A172 (cell line): ENCODE data around the gene FAM229A. TPM values are rescaled to one million over a fixed set of nuclear protein-coding genes. Genes with fewer than 3 reads are reported as not detected.
"Not testable (repeated sequence)": the region's sequence is repeated elsewhere in the genome, so short reads cannot be mapped to it uniquely, and the experiment has no call there.

Experiments
- DNase-seq: peaks from one replicate; pipeline ENCODE4 v3.0.0-alpha.2; 2015; ENCODE audit warnings: low spot score
- total RNA-seq: library from RNA; depleted of rRNA; stranded (reverse); fragments of >200 nt; shearing (Covaris generic); gene quantifications from 2 replicates; pipeline ENCODE4 v1.2.3, GENCODE V29; 2014

The FAM229A gene
- total RNA-seq, 1 experiment from 2014 or later = 0.45 TPM

GRCh38 chr1:32377541-32378220 lies 15.4 kb upstream of the FAM229A start:
- no peak for DNase-seq

GRCh38 chr1:32376199-32376598 lies 13.9 kb upstream of the FAM229A start:
- DNase-seq = no peak

- no peak for DNase-seq
These were observed 11.8 kb upstream of the FAM229A start for GRCh38 chr1:32373996-32374592.

- no peak for DNase-seq
These were observed 10.0 kb upstream of the FAM229A start for GRCh38 chr1:32372149-32372756.

GRCh38 chr1:32367912-32368635 lies 5.8 kb upstream of the FAM229A start:
- no peak for DNase-seq

GRCh38 chr1:32365445-32365844 lies 3.2 kb upstream of the FAM229A start:
- DNase-seq = no peak

GRCh38 chr1:32364836-32365235 lies 2.6 kb upstream of the FAM229A start:
- DNase-seq = no peak

- DNase-seq = no peak
These were observed 1.4 kb upstream of the FAM229A start for GRCh38 chr1:32363713-32364112.

- DNase-seq = no peak
These were observed 411 bp downstream of the FAM229A start for GRCh38 chr1:32361674-32362473.

- DNase-seq = no peak
These were observed 994 bp downstream of the FAM229A start for GRCh38 chr1:32361308-32361673.

GRCh38 chr1:32358435-32358834 lies 3.9 kb downstream of the FAM229A start:
- no peak for DNase-seq

GRCh38 chr1:32357614-32358013 lies 4.7 kb downstream of the FAM229A start:
- DNase-seq = no peak

- DNase-seq = no peak
These were observed 5.8 kb downstream of the FAM229A start for GRCh38 chr1:32356478-32356877.

GRCh38 chr1:32355778-32356177 lies 6.5 kb downstream of the FAM229A start:
- not testable (repeated sequence) for DNase-seq

GRCh38 chr1:32353886-32354570 lies 8.3 kb downstream of the FAM229A start:
- no peak for DNase-seq

GRCh38 chr1:32353431-32353830 lies 8.9 kb downstream of the FAM229A start:
- no peak for DNase-seq

GRCh38 chr1:32352831-32353383 lies 9.4 kb downstream of the FAM229A start:
- no peak for DNase-seq

- no peak for DNase-seq
These were observed 10.0 kb downstream of the FAM229A start for GRCh38 chr1:32352239-32352745.

- peak; percentile 70 for DNase-seq
These were observed 10.7 kb downstream of the FAM229A start for GRCh38 chr1:32351399-32352238.
